ENCODE measurements around the gene LRP1-AS.

Gene LRP1-AS

DNA sequence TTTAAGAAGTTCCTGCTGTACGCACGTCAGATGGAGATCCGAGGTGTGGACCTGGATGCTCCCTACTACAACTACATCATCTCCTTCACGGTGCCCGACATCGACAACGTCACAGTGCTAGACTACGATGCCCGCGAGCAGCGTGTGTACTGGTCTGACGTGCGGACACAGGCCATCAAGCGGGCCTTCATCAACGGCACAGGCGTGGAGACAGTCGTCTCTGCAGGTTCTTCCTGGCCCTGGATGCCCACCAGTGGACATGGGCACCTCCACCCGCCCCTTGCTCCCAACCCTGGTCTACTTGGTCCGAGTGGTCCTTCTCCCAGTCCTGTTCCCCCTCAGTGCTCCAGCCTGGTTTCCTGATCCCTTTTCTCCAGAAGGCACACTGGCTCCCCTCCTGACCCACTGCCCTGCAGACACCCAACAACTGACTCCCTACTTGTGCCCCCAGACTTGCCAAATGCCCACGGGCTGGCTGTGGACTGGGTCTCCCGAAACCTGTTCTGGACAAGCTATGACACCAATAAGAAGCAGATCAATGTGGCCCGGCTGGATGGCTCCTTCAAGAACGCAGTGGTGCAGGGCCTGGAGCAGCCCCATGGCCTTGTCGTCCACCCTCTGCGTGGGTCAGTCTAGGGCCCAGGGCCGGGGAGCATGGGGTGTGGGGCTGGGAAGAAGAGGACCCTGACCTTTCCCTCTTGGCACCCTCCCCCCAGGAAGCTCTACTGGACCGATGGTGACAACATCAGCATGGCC is 32.1 kb upstream of the LRP1-AS start (continued):
- TF ChIP-seq, protein P1, sequence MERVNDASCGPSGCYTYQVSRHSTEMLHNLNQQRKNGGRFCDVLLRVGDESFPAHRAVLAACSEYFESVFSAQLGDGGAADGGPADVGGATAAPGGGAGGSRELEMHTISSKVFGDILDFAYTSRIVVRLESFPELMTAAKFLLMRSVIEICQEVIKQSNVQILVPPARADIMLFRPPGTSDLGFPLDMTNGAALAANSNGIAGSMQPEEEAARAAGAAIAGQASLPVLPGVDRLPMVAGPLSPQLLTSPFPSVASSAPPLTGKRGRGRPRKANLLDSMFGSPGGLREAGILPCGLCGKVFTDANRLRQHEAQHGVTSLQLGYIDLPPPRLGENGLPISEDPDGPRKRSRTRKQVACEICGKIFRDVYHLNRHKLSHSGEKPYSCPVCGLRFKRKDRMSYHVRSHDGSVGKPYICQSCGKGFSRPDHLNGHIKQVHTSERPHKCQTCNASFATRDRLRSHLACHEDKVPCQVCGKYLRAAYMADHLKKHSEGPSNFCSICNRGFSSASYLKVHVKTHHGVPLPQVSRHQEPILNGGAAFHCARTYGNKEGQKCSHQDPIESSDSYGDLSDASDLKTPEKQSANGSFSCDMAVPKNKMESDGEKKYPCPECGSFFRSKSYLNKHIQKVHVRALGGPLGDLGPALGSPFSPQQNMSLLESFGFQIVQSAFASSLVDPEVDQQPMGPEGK (CRISPR knock-in tag; IDR thresholded peaks at IDR 0.05; ENCODE audit: borderline replicate concordance): no peak
- TF ChIP-seq GLIS3 (CRISPR knock-in tag; IDR thresholded peaks at IDR 0.05): no peak

DNA sequence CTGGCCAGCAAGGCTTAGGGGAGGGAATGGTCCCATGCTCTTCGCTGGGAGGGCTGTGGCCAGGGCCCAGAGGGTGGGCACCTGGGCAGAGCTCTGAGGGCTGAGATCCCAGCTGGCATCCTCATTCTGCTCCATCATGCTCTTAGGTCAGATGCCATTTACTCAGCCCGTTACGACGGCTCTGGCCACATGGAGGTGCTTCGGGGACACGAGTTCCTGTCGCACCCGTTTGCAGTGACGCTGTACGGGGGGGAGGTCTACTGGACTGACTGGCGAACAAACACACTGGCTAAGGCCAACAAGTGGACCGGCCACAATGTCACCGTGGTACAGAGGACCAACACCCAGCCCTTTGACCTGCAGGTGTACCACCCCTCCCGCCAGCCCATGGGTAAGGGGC is 30.8 kb upstream of the LRP1-AS start:
- no peak for TF ChIP-seq ARNTL (CRISPR knock-in tag; IDR thresholded peaks at IDR 0.05; ENCODE audit: borderline replicate concordance, low read depth)
- no peak for TF ChIP-seq ZFP30 (CRISPR knock-in tag; IDR thresholded peaks at IDR 0.05)
- TF ChIP-seq TOX (CRISPR knock-in tag; IDR thresholded peaks at IDR 0.05; ENCODE audit: borderline replicate concordance): no peak
- no peak for TF ChIP-seq ZNF70 (CRISPR knock-in tag; IDR thresholded peaks at IDR 0.05)
- TF ChIP-seq GLIS3 (CRISPR knock-in tag; IDR thresholded peaks at IDR 0.05): no peak
- no peak for TF ChIP-seq BACH2 (CRISPR knock-in tag; IDR thresholded peaks at IDR 0.05; ENCODE audit: borderline replicate concordance)
- TF ChIP-seq SNAI2 (CRISPR knock-in tag; IDR thresholded peaks at IDR 0.05): no peak
- TF ChIP-seq, protein P2, sequence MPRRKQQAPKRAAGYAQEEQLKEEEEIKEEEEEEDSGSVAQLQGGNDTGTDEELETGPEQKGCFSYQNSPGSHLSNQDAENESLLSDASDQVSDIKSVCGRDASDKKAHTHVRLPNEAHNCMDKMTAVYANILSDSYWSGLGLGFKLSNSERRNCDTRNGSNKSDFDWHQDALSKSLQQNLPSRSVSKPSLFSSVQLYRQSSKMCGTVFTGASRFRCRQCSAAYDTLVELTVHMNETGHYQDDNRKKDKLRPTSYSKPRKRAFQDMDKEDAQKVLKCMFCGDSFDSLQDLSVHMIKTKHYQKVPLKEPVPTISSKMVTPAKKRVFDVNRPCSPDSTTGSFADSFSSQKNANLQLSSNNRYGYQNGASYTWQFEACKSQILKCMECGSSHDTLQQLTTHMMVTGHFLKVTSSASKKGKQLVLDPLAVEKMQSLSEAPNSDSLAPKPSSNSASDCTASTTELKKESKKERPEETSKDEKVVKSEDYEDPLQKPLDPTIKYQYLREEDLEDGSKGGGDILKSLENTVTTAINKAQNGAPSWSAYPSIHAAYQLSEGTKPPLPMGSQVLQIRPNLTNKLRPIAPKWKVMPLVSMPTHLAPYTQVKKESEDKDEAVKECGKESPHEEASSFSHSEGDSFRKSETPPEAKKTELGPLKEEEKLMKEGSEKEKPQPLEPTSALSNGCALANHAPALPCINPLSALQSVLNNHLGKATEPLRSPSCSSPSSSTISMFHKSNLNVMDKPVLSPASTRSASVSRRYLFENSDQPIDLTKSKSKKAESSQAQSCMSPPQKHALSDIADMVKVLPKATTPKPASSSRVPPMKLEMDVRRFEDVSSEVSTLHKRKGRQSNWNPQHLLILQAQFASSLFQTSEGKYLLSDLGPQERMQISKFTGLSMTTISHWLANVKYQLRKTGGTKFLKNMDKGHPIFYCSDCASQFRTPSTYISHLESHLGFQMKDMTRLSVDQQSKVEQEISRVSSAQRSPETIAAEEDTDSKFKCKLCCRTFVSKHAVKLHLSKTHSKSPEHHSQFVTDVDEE (CRISPR knock-in tag; IDR thresholded peaks at IDR 0.05): no peak
- no peak for TF ChIP-seq ESRRG (CRISPR knock-in tag; IDR thresholded peaks at IDR 0.05)
- TF ChIP-seq ISL1 (CRISPR knock-in tag; IDR thresholded peaks at IDR 0.05): no peak
- TF ChIP-seq, protein P1 (CRISPR knock-in tag; IDR thresholded peaks at IDR 0.05; ENCODE audit: borderline replicate concordance): no peak
- TF ChIP-seq, protein P3, sequence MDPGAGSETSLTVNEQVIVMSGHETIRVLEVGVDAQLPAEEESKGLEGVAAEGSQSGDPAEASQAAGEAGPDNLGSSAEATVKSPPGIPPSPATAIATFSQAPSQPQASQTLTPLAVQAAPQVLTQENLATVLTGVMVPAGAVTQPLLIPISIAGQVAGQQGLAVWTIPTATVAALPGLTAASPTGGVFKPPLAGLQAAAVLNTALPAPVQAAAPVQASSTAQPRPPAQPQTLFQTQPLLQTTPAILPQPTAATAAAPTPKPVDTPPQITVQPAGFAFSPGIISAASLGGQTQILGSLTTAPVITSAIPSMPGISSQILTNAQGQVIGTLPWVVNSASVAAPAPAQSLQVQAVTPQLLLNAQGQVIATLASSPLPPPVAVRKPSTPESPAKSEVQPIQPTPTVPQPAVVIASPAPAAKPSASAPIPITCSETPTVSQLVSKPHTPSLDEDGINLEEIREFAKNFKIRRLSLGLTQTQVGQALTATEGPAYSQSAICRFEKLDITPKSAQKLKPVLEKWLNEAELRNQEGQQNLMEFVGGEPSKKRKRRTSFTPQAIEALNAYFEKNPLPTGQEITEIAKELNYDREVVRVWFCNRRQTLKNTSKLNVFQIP (CRISPR knock-in tag; IDR thresholded peaks at IDR 0.05; ENCODE audit: borderline replicate concordance, low read depth): no peak
- TF ChIP-seq, protein P4, sequence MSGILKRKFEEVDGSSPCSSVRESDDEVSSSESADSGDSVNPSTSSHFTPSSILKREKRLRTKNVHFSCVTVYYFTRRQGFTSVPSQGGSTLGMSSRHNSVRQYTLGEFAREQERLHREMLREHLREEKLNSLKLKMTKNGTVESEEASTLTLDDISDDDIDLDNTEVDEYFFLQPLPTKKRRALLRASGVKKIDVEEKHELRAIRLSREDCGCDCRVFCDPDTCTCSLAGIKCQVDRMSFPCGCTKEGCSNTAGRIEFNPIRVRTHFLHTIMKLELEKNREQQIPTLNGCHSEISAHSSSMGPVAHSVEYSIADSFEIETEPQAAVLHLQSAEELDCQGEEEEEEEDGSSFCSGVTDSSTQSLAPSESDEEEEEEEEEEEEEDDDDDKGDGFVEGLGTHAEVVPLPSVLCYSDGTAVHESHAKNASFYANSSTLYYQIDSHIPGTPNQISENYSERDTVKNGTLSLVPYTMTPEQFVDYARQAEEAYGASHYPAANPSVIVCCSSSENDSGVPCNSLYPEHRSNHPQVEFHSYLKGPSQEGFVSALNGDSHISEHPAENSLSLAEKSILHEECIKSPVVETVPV (CRISPR knock-in tag; IDR thresholded peaks at IDR 0.05): no peak
- no peak for TF ChIP-seq ZNF565 (CRISPR knock-in tag; conservative IDR thresholded peaks at IDR 0.05; ENCODE audit: low read depth)
- TF ChIP-seq OSR1 (CRISPR knock-in tag; IDR thresholded peaks at IDR 0.05): no peak
- no peak for TF ChIP-seq TCF4 (CRISPR knock-in tag; IDR thresholded peaks at IDR 0.05; ENCODE audit: borderline replicate concordance)
- ATAC-seq: no peak

DNA sequence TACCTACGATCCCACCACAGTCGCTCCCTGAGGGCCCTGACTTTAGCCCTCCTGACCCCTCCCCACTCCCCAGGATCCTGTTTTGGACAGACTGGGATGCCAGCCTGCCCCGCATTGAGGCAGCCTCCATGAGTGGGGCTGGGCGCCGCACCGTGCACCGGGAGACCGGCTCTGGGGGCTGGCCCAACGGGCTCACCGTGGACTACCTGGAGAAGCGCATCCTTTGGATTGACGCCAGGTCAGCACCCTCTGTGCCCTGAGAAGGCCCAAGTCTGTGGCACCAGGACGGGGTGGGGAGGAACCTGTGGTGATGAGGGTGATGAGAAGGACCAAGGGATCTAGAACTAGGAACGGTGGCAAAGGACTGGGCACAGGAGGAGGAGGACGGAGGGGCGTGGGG is 29.9 kb upstream of the LRP1-AS start:
- no peak for TF ChIP-seq OSR1 (CRISPR knock-in tag; IDR thresholded peaks at IDR 0.05)
- no peak for TF ChIP-seq PPARA (CRISPR knock-in tag; IDR thresholded peaks at IDR 0.05; ENCODE audit: borderline replicate concordance)
- TF ChIP-seq ZNF70 (CRISPR knock-in tag; IDR thresholded peaks at IDR 0.05): no peak
- TF ChIP-seq GLIS3 (CRISPR knock-in tag; IDR thresholded peaks at IDR 0.05): no peak
- TF ChIP-seq, protein P4 (CRISPR knock-in tag; IDR thresholded peaks at IDR 0.05): no peak
- TF ChIP-seq ZNF8 (CRISPR knock-in tag; IDR thresholded peaks at IDR 0.05): no peak
- TF ChIP-seq, protein P3 (CRISPR knock-in tag; IDR thresholded peaks at IDR 0.05; ENCODE audit: borderline replicate concordance, low read depth): no peak
- ATAC-seq: no peak

Measured in SK-N-SH treated with all-trans-retinoic acid at 6 μM for 48 hours (cell line).